ENCODE results near the gene ARID2.

The ARID2 gene, protein sequence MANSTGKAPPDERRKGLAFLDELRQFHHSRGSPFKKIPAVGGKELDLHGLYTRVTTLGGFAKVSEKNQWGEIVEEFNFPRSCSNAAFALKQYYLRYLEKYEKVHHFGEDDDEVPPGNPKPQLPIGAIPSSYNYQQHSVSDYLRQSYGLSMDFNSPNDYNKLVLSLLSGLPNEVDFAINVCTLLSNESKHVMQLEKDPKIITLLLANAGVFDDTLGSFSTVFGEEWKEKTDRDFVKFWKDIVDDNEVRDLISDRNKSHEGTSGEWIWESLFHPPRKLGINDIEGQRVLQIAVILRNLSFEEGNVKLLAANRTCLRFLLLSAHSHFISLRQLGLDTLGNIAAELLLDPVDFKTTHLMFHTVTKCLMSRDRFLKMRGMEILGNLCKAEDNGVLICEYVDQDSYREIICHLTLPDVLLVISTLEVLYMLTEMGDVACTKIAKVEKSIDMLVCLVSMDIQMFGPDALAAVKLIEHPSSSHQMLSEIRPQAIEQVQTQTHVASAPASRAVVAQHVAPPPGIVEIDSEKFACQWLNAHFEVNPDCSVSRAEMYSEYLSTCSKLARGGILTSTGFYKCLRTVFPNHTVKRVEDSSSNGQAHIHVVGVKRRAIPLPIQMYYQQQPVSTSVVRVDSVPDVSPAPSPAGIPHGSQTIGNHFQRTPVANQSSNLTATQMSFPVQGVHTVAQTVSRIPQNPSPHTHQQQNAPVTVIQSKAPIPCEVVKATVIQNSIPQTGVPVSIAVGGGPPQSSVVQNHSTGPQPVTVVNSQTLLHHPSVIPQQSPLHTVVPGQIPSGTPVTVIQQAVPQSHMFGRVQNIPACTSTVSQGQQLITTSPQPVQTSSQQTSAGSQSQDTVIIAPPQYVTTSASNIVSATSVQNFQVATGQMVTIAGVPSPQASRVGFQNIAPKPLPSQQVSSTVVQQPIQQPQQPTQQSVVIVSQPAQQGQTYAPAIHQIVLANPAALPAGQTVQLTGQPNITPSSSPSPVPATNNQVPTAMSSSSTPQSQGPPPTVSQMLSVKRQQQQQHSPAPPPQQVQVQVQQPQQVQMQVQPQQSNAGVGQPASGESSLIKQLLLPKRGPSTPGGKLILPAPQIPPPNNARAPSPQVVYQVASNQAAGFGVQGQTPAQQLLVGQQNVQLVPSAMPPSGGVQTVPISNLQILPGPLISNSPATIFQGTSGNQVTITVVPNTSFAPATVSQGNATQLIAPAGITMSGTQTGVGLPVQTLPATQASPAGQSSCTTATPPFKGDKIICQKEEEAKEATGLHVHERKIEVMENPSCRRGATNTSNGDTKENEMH (N-terminal part only)

DNA sequence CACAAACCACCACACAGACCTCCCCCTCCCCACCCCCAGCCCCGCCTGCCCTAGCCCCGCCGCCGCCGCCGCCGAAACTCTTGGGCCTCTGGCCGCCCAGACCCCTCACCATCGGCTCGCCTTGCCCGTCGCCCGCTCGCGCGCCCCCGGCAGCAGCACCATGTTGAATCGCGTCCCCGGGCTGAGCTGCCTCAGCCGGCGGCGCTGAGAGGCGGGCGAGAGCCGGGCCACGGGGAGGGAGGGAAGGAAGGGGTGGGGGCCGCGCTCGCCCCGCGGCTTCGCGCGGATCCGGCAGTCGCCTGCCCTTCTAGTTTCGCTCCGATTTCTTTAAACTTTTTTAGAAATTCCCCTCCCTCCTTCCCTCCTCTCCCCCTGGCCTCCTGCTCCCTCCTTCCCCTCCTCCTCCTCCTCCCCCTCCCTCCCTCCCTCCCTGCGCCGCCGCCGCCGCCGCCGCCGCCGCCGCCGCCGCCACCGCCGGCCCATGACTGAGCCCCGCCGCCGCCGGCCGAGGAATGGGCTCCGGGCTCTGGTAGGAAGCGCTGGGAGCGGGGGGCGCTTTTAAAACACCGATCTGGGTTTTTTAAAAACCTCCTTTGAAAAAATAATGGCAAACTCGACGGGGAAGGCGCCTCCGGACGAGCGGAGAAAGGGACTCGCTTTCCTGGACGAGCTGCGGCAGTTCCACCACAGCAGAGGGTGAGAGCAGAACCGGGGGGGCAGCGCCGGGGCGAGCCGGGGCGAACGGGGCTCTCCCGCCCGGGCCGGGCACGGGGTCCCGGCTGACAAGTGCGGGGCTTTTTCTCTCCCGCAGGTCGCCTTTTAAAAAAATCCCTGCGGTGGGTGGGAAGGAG lies at the start of gene ARID2:
Gene ARID2 (plus strand): TSS at position 474 of the 851 bp plus-strand sequence. CDS start 131 bp downstream, at position 605.
- DNase-seq (ENCODE audit: low read depth in 1 of 2, low spot score in 1 of 2), result peak; percentile 54 to 58

DNA sequence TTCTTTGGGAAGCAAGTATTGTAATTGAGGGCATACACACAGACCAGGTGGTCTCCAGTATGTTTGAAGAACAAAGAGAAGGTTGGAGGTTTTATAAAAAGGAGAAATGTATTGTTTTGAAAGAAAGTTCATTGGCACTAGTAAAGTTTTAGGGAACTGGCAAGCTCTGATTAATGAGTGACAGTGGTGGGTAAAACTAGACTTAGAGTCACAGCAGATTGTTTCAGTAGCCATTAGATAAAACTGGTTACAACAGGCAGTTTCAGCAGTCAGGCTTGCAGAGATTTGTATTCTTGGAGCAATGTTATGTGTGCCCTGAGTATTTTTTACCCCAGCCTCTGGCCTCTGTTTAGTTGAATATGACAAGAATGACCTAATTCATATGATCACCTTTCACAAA lies 49.1 kb upstream of the ARID2 start:
- no peak for DNase-seq (ENCODE audit: low read depth in 1 of 2, low spot score in 1 of 2)

DNA sequence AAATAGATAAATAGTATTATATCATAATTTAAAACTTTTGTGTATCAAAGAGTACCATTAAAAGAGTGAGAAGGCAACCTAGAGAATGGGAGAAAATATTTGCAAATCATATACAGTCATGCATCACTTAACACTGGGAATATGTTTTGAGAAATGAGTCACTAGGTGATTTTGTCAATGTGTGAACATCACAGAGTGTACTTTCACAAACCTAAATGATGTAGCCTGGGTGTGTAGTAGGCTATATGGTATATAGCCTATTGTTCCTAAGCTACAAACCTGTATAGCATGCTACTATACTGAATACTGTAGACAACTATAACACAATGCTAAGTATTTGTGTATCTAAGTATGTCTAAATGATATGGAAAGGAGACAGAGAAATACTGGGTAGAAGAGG lies 48.0 kb upstream of the ARID2 start:
- no peak for DNase-seq (ENCODE audit: low read depth in 1 of 2, low spot score in 1 of 2)

DNA sequence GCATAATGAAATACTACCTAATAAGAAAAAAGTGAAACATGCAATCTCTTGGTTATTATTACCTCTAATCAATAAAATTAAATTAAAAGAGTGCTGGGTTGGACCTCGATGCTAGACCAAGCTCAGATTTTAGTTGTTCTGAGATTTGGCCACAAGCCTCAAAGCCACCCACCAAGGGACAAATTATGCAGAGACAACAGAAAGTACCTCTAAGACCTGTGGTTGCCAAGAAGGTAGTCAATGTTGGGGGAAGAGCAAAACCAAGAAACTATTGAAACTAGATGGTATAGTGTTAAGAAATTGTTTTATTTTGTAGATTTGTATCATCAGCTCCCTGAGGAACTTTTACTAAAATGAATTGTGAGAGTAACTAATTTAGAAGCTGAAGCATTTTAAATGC lies 43.8 kb upstream of the ARID2 start:
- DNase-seq (ENCODE audit: low read depth in 1 of 2, low spot score in 1 of 2), result no peak

DNA sequence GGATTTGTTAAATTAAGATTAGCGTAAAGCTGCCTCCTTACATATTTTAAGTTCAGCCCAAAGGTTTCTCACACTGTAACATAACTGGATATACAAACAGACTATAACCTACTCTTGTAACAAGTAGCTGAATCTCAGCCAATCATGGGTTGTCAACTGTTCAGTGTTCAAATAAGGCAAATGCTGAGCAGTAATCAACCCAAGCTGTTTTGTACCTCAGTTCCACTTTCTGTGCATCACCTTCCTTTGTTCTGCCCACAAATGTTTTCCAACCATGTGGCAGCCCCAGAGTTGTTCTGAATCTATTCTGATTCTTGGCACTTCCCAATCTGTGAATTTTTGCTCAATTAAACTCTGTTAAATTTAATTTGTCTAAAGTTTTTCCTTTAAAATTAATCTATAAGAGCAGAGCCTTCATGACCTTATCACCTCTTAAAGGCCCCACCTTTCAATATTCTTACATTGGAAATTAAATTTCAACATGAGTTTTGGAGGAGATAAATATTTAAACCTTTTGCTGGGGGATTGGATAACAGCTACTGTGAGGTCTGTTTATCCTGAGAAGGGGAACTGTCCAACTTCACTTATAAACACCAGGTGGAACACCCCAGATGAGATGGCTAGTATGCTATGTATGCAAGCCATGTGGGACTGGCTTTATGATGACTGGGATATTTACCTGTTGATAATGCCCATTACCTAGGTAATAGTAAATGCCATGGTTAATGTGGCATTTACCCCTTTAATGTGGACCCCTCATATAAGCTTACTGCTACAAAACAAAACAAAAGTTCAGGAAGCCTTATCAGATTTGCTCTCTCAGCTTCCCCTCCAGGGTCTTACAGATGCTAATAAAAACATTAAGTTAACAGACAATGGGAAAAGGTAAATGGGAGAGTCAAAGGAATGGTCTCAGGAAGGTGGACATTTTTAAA lies 42.2 kb upstream of the ARID2 start:
- DNase-seq (ENCODE audit: low read depth in 1 of 2, low spot score in 1 of 2), result no peak

- no peak for DNase-seq (ENCODE audit: low read depth in 1 of 2, low spot score in 1 of 2)
These were observed 41.3 kb upstream of the ARID2 start for GRCh38 chr12:45688183-45688582.

- DNase-seq (ENCODE audit: low read depth in 1 of 2, low spot score in 1 of 2), result no peak
These were observed 34.5 kb upstream of the ARID2 start for GRCh38 chr12:45695035-45695434.

DNA sequence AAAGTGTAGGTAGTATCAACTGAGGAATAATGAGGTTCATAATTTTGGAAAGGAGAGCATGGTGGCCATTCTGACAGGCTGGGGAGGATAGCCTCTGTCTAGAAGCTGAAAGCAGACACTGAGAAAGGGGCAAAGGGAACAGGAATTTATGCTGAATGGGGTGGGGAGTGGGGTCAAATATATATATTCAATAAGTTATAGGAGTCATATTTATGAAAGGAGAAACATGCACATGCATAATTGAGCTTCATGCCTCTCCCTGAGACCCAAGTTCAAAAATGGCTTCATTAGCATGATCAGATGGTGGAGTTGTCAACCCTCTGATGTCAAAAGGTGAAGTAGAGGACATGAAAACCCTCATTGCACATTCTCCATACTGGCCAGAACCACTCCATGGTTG lies 33.9 kb upstream of the ARID2 start:
- no peak for DNase-seq (ENCODE audit: low read depth in 1 of 2, low spot score in 1 of 2)

DNA sequence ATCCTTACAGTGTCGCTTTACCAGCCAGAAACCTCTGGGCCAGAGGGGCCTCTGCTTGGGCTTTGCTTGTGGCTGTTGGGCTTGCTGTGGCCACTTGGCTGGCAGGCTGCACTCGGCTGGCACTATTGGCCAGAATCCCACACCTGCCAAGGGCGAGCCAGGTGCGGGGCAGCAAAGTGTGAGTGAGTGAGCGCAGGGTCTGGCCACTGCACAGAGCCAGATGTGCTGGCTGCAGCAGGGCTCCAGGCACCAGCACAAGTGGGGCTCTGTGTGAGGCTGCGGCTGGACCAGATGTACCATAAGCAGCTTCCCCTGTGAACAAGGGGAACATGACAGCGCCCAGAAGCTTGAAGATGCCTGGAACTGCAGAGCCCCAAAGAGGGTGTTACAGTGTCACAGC lies 33.5 kb upstream of the ARID2 start:
- DNase-seq (ENCODE audit: low read depth in 1 of 2, low spot score in 1 of 2), result no peak

GRCh38 chr12:45697371-45697770 lies 32.1 kb upstream of the ARID2 start:
- DNase-seq (ENCODE audit: low read depth in 1 of 2, low spot score in 1 of 2), result no peak

GRCh38 chr12:45701296-45701695 lies 28.2 kb upstream of the ARID2 start:
- DNase-seq (ENCODE audit: low read depth in 1 of 2, low spot score in 1 of 2), result no peak

DNA sequence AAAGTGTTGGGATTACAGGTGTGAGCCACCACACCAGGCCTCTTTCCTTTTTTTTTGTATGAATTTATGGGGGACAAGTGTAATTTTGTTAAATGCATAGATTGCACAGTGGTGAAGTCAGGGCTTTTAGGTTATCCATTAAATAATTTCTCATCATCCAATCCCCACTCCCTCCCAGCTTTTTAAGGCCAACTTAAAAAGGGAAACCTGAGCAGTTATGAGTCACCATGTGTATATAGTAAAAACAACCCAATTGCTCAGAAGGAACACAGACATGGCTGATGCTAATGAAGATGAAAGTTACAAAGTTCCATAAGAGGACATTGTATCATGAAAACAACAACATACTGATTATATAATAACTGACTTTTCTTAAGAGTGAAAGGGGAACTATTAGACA lies 25.6 kb upstream of the ARID2 start:
- no peak for DNase-seq (ENCODE audit: low read depth in 1 of 2, low spot score in 1 of 2)

DNA sequence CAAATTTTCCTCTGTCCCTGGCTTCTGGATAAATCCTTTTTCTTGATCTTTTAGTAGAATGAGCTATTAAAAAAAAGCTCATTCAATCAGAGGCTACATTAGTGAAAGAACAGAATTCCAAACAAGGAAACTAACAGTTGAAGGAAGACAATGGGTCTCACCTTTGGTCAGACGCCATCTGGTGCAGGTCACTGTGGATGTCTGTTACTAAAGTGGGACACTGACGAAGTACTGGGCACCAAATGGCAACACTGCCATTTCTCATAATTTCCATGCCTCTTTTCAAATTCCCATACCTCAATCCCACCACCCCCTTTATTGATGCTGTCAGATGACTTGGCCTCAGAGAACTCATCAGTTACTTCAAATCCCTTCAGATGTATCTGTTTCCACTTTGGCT lies 24.5 kb upstream of the ARID2 start:
- DNase-seq (ENCODE audit: low read depth in 1 of 2, low spot score in 1 of 2), result no peak

DNA sequence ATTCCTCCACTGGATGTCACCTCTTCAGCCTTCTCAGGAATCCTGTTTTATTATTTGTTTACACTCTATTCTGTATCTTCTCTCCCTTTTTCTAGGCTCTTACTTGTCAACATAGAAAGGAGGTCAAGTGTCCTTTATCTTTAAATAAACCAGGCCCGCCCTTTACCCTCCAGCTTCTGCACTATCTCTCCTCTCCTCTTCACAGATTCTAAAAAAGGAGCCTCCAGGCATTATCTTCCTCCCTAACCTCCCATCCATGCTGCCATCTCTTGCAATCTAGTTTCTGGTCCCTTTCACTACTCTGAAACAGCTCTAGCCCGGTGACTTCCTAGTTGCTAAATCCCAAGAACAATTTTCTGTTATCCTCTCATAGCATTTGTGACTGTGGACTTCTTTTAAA lies 24.1 kb upstream of the ARID2 start:
- DNase-seq (ENCODE audit: low read depth in 1 of 2, low spot score in 1 of 2), result no peak

DNA sequence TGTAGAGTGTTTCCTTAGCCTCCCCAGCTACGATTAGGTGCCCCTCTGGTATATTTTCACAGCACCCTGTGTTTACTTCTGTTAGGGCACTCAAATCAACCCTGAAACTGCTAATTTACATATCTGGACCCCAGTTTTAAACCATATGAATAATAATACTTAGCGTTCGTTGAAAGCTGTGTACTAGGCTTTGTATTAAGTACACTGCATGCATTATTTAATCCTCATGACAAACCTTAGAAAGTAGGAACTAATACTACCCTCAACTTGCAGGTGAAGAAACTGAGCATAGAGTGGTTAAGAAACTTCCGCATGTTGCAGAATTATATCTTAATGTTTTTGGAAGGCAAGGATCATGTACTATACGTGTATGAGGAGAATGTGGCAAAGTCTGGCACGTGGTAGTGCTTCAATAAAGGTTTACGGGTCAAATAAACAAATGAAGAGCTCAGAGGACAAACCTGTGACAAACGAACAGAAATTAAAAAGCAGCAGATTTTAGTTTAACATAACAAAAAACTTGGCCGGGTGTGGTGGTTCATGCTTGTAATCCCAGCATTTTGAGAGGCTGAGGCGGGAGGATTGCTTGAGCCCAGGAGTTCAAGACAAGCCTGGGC lies 22.2 kb upstream of the ARID2 start:
- no peak for DNase-seq (ENCODE audit: low read depth in 1 of 2, low spot score in 1 of 2)

GRCh38 chr12:45708363-45708762 lies 21.1 kb upstream of the ARID2 start:
- no peak for DNase-seq (ENCODE audit: low read depth in 1 of 2, low spot score in 1 of 2)

GRCh38 chr12:45708901-45709300 lies 20.6 kb upstream of the ARID2 start:
- DNase-seq (ENCODE audit: low read depth in 1 of 2, low spot score in 1 of 2), result no peak

GRCh38 chr12:45712319-45712718 lies 17.2 kb upstream of the ARID2 start:
- no peak for DNase-seq (ENCODE audit: low read depth in 1 of 2, low spot score in 1 of 2)

- no peak for DNase-seq (ENCODE audit: low read depth in 1 of 2, low spot score in 1 of 2)
These were observed 16.4 kb upstream of the ARID2 start for GRCh38 chr12:45713078-45713477.

Data from activated CD4-positive, alpha-beta T cell treated with anti-CD3 and anti-CD28 coated beads, Interleukin-2, amount 50 U/mL, for 24 hours (primary cell).